ENCODE measurements around the gene EEF1AKMT4. TPM values are rescaled to one million over a fixed set of nuclear protein-coding genes. Genes with fewer than 3 reads are reported as not detected.

Gene EEF1AKMT4
- 3.9 and 5.6 TPM in 2 replicates for total RNA-seq

DNA sequence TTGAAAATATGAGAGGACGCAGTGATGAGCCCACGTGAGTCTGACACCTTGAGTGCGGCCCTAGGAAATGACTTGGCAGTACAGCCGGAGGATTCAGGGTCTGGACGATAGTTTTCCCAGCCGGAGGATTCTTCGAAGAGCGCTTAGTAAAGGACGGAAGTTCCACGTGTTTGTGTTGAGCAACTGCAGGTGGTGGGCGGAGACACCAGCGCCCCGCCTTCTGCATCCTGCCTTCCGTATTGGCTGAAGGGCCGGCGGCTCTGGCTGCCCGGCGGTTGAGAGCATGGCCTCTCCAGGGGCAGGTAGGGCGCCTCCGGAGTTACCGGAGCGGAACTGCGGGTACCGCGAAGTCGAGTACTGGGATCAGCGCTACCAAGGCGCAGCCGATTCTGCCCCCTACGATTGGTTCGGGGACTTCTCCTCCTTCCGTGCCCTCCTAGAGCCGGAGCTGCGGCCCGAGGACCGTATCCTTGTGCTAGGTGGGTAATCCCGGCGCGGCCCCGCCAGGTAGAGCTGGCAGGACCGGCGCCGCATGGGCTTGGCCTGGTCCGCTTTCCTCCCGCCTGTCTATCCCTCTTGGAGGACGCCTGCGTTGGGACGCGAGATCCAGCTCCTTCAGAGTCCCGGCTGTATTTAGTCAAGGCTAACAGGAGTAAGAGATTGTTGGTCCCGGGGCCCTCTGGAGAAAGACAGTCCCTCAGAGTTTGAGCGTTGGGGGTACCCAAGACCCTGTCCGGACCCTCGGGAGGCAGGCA is at the start of gene EEF1AKMT4:
EEF1AKMT4 (plus strand) TSS at position 261 of the 755 bp plus-strand sequence; CDS start at position 284, 23 bp downstream.
- TF ChIP-seq CTCF (IDR thresholded peaks at IDR 0.05; ENCODE audit: insufficient read depth, low read depth, low read length) = peak; percentile 43
- peak; percentile 98 for DNase-seq (ENCODE audit: low read depth)
- peak within 1 kb of the TSS; percentile 68 for H3K4me3 ChIP-seq (ENCODE audit: low read depth, low read length)

DNA sequence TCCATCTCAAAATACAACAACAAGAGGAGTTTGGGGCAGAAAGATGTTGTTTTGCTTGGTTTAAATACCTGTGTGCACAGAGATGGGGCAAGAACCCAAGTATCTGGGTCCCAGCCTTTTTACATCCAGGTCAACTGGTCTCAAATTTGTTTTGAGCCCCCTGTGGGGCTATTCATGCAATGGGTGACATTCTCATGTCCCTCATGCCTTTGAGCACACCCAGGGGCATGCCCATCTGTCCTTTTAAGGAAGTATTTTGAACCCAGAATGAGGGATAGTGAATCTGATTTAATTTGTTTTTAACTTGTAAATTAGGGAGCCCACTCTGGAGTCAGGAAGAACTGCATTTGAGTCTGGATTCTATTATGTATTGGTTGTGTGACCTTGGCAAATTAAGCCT is 48.6 kb upstream of the EEF1AKMT4 start:
- DNase-seq (ENCODE audit: low read depth) = no peak
- TF ChIP-seq CTCF (IDR thresholded peaks at IDR 0.05; ENCODE audit: insufficient read depth, low read depth, low read length) = no peak
- H3K4me3 ChIP-seq (ENCODE audit: low read depth, low read length) = no peak overlapping the region

DNA sequence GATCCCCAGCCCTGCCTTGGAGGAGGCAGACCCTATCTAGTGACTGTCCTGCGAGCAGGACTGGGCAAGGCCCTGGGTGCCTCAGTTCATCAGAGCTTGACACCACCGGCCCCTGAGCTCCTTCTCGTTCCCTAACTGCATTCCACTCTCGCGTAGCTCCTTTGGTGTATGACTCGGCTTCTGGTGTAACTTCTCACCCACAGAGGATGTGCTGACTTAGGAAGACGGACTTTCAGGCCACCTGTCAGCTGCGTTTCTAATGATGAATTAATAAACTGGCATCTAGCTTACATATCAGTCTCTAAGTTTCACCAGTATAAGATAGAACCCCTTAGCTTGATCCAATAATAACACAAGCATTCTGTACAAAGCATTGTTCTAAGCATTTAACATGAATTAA is 45.9 kb upstream of the EEF1AKMT4 start:
- DNase-seq (ENCODE audit: low read depth) = no peak
- TF ChIP-seq CTCF (IDR thresholded peaks at IDR 0.05; ENCODE audit: insufficient read depth, low read depth, low read length) = no peak
- no peak overlapping the region for H3K4me3 ChIP-seq (ENCODE audit: low read depth, low read length)

- TF ChIP-seq CTCF (IDR thresholded peaks at IDR 0.05; ENCODE audit: insufficient read depth, low read depth, low read length) = no peak
- DNase-seq (ENCODE audit: low read depth) = peak; percentile 19
- no peak overlapping the region for H3K4me3 ChIP-seq (ENCODE audit: low read depth, low read length)
Measured at GRCh38 chr3:184209146-184209923, 40.1 kb upstream of the EEF1AKMT4 start.

DNA sequence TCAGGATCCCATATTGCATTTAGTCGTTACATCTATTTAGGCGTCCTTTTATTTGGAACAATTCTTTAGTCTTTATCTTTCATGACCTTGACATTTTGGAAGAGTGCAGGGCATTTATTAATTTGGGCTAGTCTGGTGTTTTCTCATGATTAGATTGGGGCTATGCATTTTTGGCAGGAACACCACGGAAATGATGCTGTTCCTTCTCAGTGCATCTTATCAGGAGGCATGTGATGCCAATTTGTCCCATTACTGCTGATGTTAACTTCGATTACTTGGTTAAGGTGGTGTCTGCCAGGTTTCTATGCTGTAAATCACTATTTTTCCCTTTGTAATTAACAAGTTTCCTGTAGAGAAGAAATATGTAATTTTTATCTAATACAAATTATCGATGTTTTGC is 38.2 kb upstream of the EEF1AKMT4 start:
- H3K4me3 ChIP-seq (ENCODE audit: low read depth, low read length) = no peak overlapping the region
- no peak for DNase-seq (ENCODE audit: low read depth)
- no peak for TF ChIP-seq CTCF (IDR thresholded peaks at IDR 0.05; ENCODE audit: insufficient read depth, low read depth, low read length)

DNA sequence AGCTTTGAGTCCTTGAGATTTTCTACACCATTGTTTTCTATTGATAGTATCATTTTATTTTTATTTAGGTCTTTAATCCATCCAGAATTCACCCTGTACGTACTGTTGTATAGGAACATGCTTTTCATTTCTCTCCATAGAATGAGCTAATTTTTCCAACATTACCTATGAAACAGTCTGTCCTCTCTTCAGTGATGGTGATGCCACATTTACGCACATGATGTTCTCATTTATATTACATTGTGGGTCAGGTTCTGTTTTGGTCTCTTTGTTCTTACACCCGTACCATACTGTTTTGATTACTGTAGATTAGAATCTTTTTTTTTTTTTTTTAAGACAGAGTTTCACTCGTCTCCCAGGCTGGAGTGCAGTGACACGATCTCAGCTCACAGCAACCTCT is 37.8 kb upstream of the EEF1AKMT4 start:
- TF ChIP-seq CTCF (IDR thresholded peaks at IDR 0.05; ENCODE audit: insufficient read depth, low read depth, low read length) = no peak
- no peak for DNase-seq (ENCODE audit: low read depth)
- H3K4me3 ChIP-seq (ENCODE audit: low read depth, low read length) = no peak overlapping the region
